Tibial artery (tissue), 4 donors: Measurements from ENCODE around the gene NPHS1.
"Not testable (repeated sequence)": the region's sequence is repeated elsewhere in the genome, so short reads cannot be mapped to it uniquely, and the experiment has no call there.

Experiments
- DNase-seq, 2 donors: peaks; one replicate each; pipeline ENCODE4 v3.0.0-alpha.2; 2019
- H3K27ac ChIP-seq, 2 donors: fragments of 200-600 bp; sonication (generic) in 1 of 2; 1 replicate in 1 of 2; 2 replicates in 1 of 2; pipeline ENCODE4 v1.5.1; 2018 to 2019; ENCODE audit warnings: mild to moderate bottlenecking in 1 of 2
- H3K27me3 ChIP-seq, 2 donors: fragments of 200-600 bp; sonication (generic) in 1 of 2; one replicate each; pipeline versions ENCODE4 v1.5.1 to v1.6.0; 2016 to 2019
- H3K36me3 ChIP-seq, 3 donors: fragments of 200-600 bp; sonication (generic) in 2 of 3; one replicate each; pipeline ENCODE4 v1.5.1; 2016 to 2019; ENCODE audit warnings: mild to moderate bottlenecking in 2 of 3
- H3K4me1 ChIP-seq, 4 donors: fragments of 200-600 bp; sonication (generic) in 2 of 4; 1 replicate in 3 of 4; 2 replicates in 1 of 4; pipeline ENCODE4 v1.5.1; 2016 to 2019
- H3K4me3 ChIP-seq, 2 donors: fragments of 200-600 bp; sonication (generic) in 1 of 2; 1 replicate in 1 of 2; 2 replicates in 1 of 2; pipeline ENCODE4 v1.5.1; 2018 to 2019; ENCODE audit warnings: mild to moderate bottlenecking in 2 of 2
- H3K9me3 ChIP-seq, 3 donors: fragments of 200-600 bp; sonication (generic) in 1 of 3; one replicate each; pipeline ENCODE4 v1.5.1; 2016 to 2019
- intact Hi-C: fragments of 100-400 bp; cut with DNase I; formaldehyde crosslinking; loops from one replicate; pipeline ENCODE4 v1.15.0; 2023; ENCODE audit warnings: low total_unique reads
- TF ChIP-seq, protein P1 (sequence below), 2 experiments: fragments of 200-600 bp in 1 of 2; fragments of 450-650 bp in 1 of 2; IDR thresholded peaks; one replicate each; pipeline ENCODE4 v1.5.1; 2017 to 2019; ENCODE audit warnings: antibody characterized with exemption in 2 of 2, mild to moderate bottlenecking in 1 of 2, moderate library complexity in 1 of 2

The NPHS1 gene

GRCh38 chr19:35896643-35897040, 44.3 kb upstream of the NPHS1 start:
- DNase-seq: no peak
- Histone ChIP-seq H3K27me3 (no peaks in the 10 kb centered on the region), H3K36me3 (peaks cover 0 to 55% (median 38%) of the 10 kb centered on the region in 3 donors), H3K27ac (no peak overlapping the region), H3K9me3 (no peaks in the 10 kb centered on the region), H3K4me1 (peaks cover 0 to 20% (median 13%) of the 10 kb centered on the region in 4 donors), H3K4me3 (no peak overlapping the region)
- intact Hi-C loops: no loop called here
- TF ChIP-seq, protein P1, sequence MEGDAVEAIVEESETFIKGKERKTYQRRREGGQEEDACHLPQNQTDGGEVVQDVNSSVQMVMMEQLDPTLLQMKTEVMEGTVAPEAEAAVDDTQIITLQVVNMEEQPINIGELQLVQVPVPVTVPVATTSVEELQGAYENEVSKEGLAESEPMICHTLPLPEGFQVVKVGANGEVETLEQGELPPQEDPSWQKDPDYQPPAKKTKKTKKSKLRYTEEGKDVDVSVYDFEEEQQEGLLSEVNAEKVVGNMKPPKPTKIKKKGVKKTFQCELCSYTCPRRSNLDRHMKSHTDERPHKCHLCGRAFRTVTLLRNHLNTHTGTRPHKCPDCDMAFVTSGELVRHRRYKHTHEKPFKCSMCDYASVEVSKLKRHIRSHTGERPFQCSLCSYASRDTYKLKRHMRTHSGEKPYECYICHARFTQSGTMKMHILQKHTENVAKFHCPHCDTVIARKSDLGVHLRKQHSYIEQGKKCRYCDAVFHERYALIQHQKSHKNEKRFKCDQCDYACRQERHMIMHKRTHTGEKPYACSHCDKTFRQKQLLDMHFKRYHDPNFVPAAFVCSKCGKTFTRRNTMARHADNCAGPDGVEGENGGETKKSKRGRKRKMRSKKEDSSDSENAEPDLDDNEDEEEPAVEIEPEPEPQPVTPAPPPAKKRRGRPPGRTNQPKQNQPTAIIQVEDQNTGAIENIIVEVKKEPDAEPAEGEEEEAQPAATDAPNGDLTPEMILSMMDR (IDR thresholded peaks at IDR 0.05): no peak

- H3K36me3 ChIP-seq: peaks cover under 1 to 58% (median 38%) of the 10 kb centered on the region in 3 donors
- H3K4me1 ChIP-seq: peaks cover 0 to 20% (median 11%) of the 10 kb centered on the region in 4 donors
- H3K27ac ChIP-seq: no peak overlapping the region
- no peak for DNase-seq
- H3K4me3 ChIP-seq: no peak overlapping the region
- no peaks in the 10 kb centered on the region for H3K27me3 ChIP-seq
- TF ChIP-seq, protein P1 (IDR thresholded peaks at IDR 0.05): no peak
- intact Hi-C loops: no loop called here
- H3K9me3 ChIP-seq: no peaks in the 10 kb centered on the region
Measured at GRCh38 chr19:35895911-35896642, 43.8 kb upstream of the NPHS1 start.

GRCh38 chr19:35894342-35894741, 42.0 kb upstream of the NPHS1 start:
- no peaks in the 10 kb centered on the region for H3K9me3 ChIP-seq
- no peak for DNase-seq
- H3K27ac ChIP-seq: no peak overlapping the region
- no peaks in the 10 kb centered on the region for H3K27me3 ChIP-seq
- intact Hi-C loops: no loop called here
- H3K36me3 ChIP-seq: peaks cover 18 to 75% (median 54%) of the 10 kb centered on the region in 3 donors
- no peak overlapping the region for H3K4me3 ChIP-seq
- H3K4me1 ChIP-seq: peaks cover 0 to 15% (median 10%) of the 10 kb centered on the region in 4 donors
- TF ChIP-seq, protein P1 (IDR thresholded peaks at IDR 0.05): no peak

GRCh38 chr19:35891819-35892218, 39.5 kb upstream of the NPHS1 start:
- H3K9me3 ChIP-seq, DNase-seq, H3K4me3 ChIP-seq, H3K27ac ChIP-seq, H3K27me3 ChIP-seq, H3K4me1 ChIP-seq, intact Hi-C loops: not testable (repeated sequence)
- peaks cover 34 to 97% (median 72%) of the 10 kb centered on the region in 3 donors for H3K36me3 ChIP-seq

GRCh38 chr19:35890113-35890650, 37.9 kb upstream of the NPHS1 start:
- peaks cover 34 to 84% (median 56%) of the 10 kb centered on the region in 3 donors for H3K36me3 ChIP-seq
- H3K27me3 ChIP-seq: no peaks in the 10 kb centered on the region
- H3K4me3 ChIP-seq: no peak overlapping the region
- H3K9me3 ChIP-seq: no peaks in the 10 kb centered on the region
- DNase-seq: no peak
- TF ChIP-seq, protein P1 (IDR thresholded peaks at IDR 0.05): no peak
- no peak overlapping the region for H3K27ac ChIP-seq
- H3K4me1 ChIP-seq: no peaks in the 10 kb centered on the region
- intact Hi-C loops: no loop called here

DNA sequence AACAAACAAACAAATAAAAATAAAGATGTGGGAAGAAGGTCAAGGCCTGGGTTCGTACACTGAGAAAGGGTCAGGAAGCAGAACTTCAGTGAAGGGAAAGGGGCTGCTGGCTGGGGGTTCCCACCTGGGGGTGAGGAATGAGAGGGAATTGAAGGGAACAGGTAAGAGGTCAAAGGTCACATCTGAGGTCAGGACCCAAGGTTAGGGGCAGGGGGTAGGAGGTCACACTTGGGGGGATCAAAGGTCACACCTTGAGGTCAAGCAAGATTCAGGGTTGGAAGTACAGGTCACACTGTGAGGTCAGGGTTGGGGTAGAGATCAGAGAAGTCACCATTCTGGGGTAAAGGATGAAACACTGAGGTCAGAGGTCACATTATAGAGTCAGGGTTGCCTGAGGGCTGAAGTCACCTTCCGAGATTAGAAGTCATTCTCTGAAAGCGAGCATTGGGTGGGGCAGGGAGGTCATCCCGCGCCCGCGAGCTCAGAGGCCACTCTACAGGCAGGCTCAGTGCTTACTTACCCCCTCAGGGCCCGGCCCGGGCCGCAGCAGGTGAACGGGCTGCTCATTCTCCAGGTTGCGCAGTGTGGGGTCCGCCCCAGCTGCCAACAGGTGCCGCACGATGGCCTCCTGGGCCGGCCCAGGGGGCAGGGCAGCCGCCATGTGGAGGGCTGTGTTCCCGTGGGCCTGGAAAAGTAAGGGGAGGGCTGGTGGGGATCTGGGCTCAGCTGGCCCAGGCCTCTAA, 37.2 kb upstream of the NPHS1 start:
- H3K27ac ChIP-seq: no peak overlapping the region
- intact Hi-C loops: loop anchor here (10.0 kb wide), 1 partner anchor 235 kb away; no protein-coding TSS in a partner anchor
- no peaks in the 10 kb centered on the region for H3K9me3 ChIP-seq
- no peak for DNase-seq
- no peaks in the 10 kb centered on the region for H3K4me1 ChIP-seq
- H3K4me3 ChIP-seq: no peak overlapping the region
- no peaks in the 10 kb centered on the region for H3K27me3 ChIP-seq
- TF ChIP-seq, protein P1 (IDR thresholded peaks at IDR 0.05): no peak
- H3K36me3 ChIP-seq: peaks cover 34 to 78% (median 51%) of the 10 kb centered on the region in 3 donors
